NCI-H128 (cell line): Measurements from ENCODE around the gene LPIN2.

Source experiments
- DNase-seq: peaks from one replicate; lab custom pipeline; 2025; ENCODE audit not compliant: unreplicated experiment; lab: John Stamatoyannopoulos, UW

The LPIN2 gene

GRCh38 chr18:2964361-2965010 lies 48.5 kb downstream of the LPIN2 start:
- DNase-seq: no peak
